HL-60 (cell line): Measurements from ENCODE around the gene RNF220.

Experiments
- DNase-seq, 2 experiments: peaks; one replicate each; pipeline ENCODE4 v3.0.0-alpha.2; 2010 to 2020; ENCODE audit warnings: low read depth in 1 of 2, low spot score in 1 of 2
- H3K27ac ChIP-seq: fragments of 250-450 bp; sonication (Bioruptor Pico); replicated peaks from 2 replicates; pipeline ENCODE4 v1.5.1; 2020; ENCODE audit warnings: mild to moderate bottlenecking, moderate library complexity
- H3K27me3 ChIP-seq: fragments of 250-450 bp; sonication (Bioruptor Pico); 2 replicates; pipeline ENCODE4 v1.5.1; 2021; ENCODE audit warnings: mild to moderate bottlenecking, moderate library complexity; ENCODE audit not compliant: insufficient read depth, poor library complexity, severe bottlenecking
- H3K4me3 ChIP-seq: replicated peaks from 2 replicates; pipeline ENCODE4 v1.5.1; 2011; ENCODE audit warnings: mild to moderate bottlenecking, control low read depth, low read length; ENCODE audit not compliant: insufficient read depth
- GABPA ChIP-seq: IDR thresholded peaks from 2 replicates; pipeline ENCODE4 v1.6.1; 2012; ENCODE audit warnings: low read depth
- POLR2AphosphoS5 ChIP-seq: IDR thresholded peaks from 2 replicates; pipeline ENCODE4 v1.6.1; 2012; ENCODE audit warnings: low read depth
- SPI1 ChIP-seq: IDR thresholded peaks from 2 replicates; pipeline ENCODE4 v1.6.1; 2012; ENCODE audit warnings: low read depth, mild to moderate bottlenecking, borderline replicate concordance
- TF ChIP-seq, protein P1 (sequence below): IDR thresholded peaks from one replicate; pipeline ENCODE4 v1.5.1; 2011; ENCODE audit warnings: low read length, control low read depth, inconsistent platforms; ENCODE audit not compliant: insufficient read depth
- TF ChIP-seq, protein P2 (sequence below): IDR thresholded peaks from 2 replicates; pipeline ENCODE4 v1.6.1; 2012; ENCODE audit warnings: low read depth; ENCODE audit not compliant: insufficient replicate concordance

RNF220 gene

DNA sequence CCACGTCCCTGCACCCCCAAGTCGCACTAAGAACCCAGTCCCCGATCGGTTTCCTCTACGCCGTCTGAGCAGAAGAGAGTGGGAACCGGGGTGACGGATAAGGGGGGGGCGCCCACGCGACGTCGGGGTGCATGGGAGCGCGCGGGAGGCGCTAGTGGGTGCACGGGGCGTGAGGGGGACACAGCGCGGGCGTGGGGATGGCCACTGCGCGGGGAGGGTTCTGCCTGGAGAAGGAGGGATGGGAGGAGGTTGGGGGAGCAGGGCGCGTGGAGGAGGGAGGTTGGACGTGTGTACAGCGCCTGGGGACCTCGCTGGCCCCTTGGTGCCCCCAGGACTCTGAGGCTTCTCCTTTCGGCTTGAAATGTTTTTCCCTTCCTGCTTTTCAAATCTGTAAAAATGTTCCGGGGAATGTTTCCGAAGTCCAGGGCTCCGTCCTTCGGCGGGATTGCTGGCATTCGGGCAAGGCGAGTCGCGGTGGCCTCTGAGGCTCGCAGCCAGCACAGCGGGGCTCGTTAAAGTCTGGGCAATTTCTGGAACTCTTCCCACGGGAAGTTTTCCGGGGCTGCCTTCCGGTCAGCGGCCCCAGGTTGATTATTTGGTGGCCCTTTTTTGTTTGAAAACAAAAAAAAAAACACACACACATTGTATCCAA lies 13.1 kb downstream of the RNF220 start:
- TF ChIP-seq GABPA: no peak
- TF ChIP-seq, protein P1, sequence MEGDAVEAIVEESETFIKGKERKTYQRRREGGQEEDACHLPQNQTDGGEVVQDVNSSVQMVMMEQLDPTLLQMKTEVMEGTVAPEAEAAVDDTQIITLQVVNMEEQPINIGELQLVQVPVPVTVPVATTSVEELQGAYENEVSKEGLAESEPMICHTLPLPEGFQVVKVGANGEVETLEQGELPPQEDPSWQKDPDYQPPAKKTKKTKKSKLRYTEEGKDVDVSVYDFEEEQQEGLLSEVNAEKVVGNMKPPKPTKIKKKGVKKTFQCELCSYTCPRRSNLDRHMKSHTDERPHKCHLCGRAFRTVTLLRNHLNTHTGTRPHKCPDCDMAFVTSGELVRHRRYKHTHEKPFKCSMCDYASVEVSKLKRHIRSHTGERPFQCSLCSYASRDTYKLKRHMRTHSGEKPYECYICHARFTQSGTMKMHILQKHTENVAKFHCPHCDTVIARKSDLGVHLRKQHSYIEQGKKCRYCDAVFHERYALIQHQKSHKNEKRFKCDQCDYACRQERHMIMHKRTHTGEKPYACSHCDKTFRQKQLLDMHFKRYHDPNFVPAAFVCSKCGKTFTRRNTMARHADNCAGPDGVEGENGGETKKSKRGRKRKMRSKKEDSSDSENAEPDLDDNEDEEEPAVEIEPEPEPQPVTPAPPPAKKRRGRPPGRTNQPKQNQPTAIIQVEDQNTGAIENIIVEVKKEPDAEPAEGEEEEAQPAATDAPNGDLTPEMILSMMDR: no peak
- TF ChIP-seq POLR2AphosphoS5: no peak
- TF ChIP-seq, protein P2, sequence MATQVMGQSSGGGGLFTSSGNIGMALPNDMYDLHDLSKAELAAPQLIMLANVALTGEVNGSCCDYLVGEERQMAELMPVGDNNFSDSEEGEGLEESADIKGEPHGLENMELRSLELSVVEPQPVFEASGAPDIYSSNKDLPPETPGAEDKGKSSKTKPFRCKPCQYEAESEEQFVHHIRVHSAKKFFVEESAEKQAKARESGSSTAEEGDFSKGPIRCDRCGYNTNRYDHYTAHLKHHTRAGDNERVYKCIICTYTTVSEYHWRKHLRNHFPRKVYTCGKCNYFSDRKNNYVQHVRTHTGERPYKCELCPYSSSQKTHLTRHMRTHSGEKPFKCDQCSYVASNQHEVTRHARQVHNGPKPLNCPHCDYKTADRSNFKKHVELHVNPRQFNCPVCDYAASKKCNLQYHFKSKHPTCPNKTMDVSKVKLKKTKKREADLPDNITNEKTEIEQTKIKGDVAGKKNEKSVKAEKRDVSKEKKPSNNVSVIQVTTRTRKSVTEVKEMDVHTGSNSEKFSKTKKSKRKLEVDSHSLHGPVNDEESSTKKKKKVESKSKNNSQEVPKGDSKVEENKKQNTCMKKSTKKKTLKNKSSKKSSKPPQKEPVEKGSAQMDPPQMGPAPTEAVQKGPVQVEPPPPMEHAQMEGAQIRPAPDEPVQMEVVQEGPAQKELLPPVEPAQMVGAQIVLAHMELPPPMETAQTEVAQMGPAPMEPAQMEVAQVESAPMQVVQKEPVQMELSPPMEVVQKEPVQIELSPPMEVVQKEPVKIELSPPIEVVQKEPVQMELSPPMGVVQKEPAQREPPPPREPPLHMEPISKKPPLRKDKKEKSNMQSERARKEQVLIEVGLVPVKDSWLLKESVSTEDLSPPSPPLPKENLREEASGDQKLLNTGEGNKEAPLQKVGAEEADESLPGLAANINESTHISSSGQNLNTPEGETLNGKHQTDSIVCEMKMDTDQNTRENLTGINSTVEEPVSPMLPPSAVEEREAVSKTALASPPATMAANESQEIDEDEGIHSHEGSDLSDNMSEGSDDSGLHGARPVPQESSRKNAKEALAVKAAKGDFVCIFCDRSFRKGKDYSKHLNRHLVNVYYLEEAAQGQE: no peak
- TF ChIP-seq SPI1: no peak
- no peak overlapping the region for H3K4me3 ChIP-seq
- no peak for DNase-seq
- peaks cover 59% of the 10 kb centered on the region for H3K27me3 ChIP-seq
- H3K27ac ChIP-seq: no peak overlapping the region

DNA sequence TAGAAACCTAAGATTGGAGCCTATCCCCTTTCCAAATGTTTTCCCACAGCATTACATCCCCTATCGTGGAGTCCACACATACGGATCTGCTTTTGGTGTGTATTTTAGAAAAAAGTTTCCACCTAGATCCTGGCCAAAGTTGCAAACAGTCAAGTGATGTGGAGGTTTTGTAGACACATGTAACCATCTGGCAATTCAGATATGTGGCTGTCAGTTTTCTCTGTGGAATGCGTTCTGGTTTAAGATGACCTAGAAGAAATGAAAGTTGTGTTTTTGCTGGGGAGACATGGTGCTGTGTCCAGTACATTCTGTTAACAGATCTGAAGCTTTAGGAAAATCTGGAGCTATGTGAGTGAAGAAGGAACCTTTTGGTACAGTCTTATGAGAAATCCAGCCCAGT lies 14.8 kb downstream of the RNF220 start:
- Histone ChIP-seq H3K27ac (no peak overlapping the region), H3K4me3 (no peak overlapping the region), H3K27me3 (peaks cover 51% of the 10 kb centered on the region)
- DNase-seq: no peak
- TF ChIP-seq GABPA (no peak), SPI1 (no peak), POLR2AphosphoS5 (no peak)
- TF ChIP-seq, protein P2: no peak
- TF ChIP-seq, protein P1: no peak

DNA sequence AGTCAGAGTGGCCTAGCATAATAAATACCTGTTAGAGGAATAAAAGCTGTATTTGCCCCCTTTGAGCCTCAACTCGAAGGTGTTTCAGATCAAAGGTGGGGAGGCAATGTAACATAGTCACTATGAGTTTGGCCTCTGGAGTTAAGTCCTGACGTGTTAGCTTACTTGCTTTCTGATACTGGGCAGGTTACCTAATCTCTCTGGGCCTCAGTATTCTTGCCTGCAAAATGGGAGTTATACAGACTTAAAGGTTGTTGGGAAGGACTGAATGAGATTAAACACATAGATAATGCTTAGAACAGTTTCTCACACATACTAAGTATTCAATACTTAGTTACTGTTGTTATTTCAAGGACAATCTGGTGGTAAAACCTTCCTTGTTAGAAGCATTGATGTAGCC lies 15.5 kb downstream of the RNF220 start:
- TF ChIP-seq, protein P2: no peak
- TF ChIP-seq, protein P1: no peak
- TF ChIP-seq POLR2AphosphoS5: no peak
- TF ChIP-seq SPI1: no peak
- no peak for TF ChIP-seq GABPA
- Histone ChIP-seq H3K27ac (no peak overlapping the region), H3K27me3 (peaks cover 47% of the 10 kb centered on the region), H3K4me3 (no peak overlapping the region)
- no peak for DNase-seq
